AG10803 (cell line): ENCODE results near the gene RBPMS2.

Experiments
- DNase-seq: peaks from one replicate; pipeline ENCODE4 v3.0.0; 2010; ENCODE audit warnings: low read depth
- H3K4me3 ChIP-seq: 2 replicates; pipeline ENCODE4 v1.5.1; 2011; ENCODE audit warnings: mild to moderate bottlenecking, low read length, control low read depth
- CTCF ChIP-seq: conservative IDR thresholded peaks from 2 replicates; pipeline ENCODE4 v1.5.1; 2011; ENCODE audit warnings: mild to moderate bottlenecking, low read length, control low read depth, inconsistent platforms

Gene RBPMS2

GRCh38 chr15:64710676-64711428, 64.5 kb downstream of the RBPMS2 start:
- no peak for TF ChIP-seq CTCF
- H3K4me3 ChIP-seq: no peak overlapping the region
- DNase-seq: no peak

- no peak overlapping the region for H3K4me3 ChIP-seq
- TF ChIP-seq CTCF: no peak
- DNase-seq: no peak
These were observed 69.1 kb downstream of the RBPMS2 start for GRCh38 chr15:64706011-64706911.

DNA sequence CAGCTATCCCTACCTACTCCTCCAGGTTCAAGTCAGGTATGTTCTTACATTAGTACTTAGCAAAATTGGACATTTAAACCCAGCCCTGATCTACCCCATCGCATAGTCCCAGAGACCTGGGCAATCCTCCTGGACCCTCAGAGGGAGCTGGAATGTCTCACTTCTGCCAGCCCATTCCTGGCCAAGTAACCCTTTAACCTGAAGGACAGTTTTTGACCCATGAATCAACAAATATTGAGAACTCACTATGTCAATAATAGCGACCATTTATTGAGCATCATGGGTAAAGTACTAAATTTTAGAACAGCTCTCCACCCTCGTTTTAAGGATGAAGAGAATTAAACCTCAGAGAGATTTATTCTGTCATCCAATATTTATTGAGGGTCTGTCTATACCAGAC, 70.4 kb downstream of the RBPMS2 start:
- no peak for DNase-seq
- TF ChIP-seq CTCF: no peak
- no peak overlapping the region for H3K4me3 ChIP-seq

DNA sequence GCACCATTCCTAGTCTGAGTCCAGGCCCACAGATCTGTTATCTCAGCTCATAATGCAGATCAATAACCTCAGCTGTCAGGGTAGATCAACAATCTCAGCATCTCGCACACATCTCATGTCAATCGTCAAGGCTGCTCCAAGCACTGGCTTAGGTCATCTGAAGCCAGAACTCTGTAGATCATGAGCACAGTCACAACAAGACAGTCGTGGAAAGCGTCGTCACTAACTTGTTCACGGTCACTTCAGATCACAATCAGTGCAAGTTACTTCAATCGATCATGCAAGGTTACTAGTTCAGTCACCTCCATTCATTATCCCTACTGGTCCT, 71.8 kb downstream of the RBPMS2 start:
- H3K4me3 ChIP-seq: peak overlapping the region; percentile 87
- no peak for DNase-seq
- no peak for TF ChIP-seq CTCF

- H3K4me3 ChIP-seq: peak overlapping the region; percentile 87
- TF ChIP-seq CTCF: no peak
- peak; percentile 88 for DNase-seq
These were observed 72.4 kb downstream of the RBPMS2 start for GRCh38 chr15:64702816-64703631.

GRCh38 chr15:64701482-64702184, 73.8 kb downstream of the RBPMS2 start:
- DNase-seq: no peak
- TF ChIP-seq CTCF: no peak
- peak overlapping the region; percentile 86 for H3K4me3 ChIP-seq
